MV-4-11 (cell line): ENCODE data around the gene ITK.

Experiments used
- DNase-seq: peaks from one replicate; lab custom pipeline; 2025; lab: John Stamatoyannopoulos, UW

The ITK gene

GRCh38 chr5:157180374-157181264 lies at the start of gene ITK:
TSS of gene ITK (plus strand) at chr5:157180840. CDS start at chr5:157180978, 138 bp downstream.
- no peak for DNase-seq

GRCh38 chr5:157130925-157131324 lies 49.7 kb upstream of the ITK start:
- DNase-seq, result peak; percentile 70

DNA sequence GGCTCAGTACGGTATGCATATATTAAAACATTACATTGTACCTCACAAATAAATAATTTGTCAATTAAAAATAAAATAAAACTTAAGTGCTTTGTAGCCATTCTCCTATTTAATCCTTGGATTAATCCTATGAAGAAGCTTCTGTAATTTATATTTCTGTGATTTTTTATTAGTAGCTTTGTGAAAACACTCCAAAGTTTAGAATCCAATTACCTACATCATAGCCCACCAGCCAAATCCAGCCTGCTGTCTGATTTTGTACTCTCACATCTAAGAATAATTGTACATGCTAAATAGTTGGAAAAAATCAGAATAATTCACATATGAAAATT lies 48.4 kb upstream of the ITK start:
- DNase-seq, result no peak

- DNase-seq, result no peak
Measured at GRCh38 chr5:157137691-157138090, 42.9 kb upstream of the ITK start.

DNA sequence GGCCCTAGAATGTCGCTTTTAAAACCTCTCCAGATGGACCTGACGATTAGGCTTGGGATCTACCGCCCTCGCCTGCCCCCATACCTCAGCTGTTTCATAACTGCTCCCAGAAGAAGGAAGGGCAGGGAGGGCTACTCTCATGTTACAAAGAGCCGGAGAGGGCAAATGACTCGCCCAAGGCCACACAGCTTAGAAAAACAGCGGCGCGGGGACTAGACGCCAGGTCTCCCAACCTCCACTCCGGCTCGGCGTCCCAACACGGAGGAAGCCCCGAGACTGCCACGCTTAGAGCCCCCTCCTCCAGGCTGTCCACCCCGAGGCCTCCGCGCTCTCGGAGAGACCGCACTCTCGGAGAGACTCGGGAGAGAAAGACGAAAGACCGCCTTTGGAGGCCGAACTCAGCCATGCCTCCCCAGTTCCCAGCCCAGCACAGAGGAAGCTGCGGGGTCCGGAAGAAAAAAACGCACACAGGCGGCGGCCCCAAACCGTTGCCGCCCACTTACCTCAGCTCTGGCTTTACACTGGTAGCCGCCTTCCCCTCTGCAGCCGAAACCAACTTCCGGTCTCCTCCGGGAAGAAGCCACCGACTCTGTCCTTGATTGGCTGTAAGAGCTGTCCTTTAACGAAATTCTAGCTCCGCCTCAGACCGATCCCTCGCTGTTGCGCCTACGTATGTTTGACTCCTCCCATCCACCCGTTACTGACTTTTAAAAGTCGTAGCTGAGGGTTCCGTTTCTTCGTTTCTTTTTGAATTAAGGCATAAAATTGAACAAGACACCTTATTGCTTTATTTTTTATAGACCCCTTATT lies 38.1 kb upstream of the ITK start, which contains the start of gene MED7:
MED7 (minus strand) TSS at position 549 of the 810 bp plus-strand sequence. CDS start 3,434 bp downstream, outside the sequence.
- DNase-seq, result peak; percentile 99

DNA sequence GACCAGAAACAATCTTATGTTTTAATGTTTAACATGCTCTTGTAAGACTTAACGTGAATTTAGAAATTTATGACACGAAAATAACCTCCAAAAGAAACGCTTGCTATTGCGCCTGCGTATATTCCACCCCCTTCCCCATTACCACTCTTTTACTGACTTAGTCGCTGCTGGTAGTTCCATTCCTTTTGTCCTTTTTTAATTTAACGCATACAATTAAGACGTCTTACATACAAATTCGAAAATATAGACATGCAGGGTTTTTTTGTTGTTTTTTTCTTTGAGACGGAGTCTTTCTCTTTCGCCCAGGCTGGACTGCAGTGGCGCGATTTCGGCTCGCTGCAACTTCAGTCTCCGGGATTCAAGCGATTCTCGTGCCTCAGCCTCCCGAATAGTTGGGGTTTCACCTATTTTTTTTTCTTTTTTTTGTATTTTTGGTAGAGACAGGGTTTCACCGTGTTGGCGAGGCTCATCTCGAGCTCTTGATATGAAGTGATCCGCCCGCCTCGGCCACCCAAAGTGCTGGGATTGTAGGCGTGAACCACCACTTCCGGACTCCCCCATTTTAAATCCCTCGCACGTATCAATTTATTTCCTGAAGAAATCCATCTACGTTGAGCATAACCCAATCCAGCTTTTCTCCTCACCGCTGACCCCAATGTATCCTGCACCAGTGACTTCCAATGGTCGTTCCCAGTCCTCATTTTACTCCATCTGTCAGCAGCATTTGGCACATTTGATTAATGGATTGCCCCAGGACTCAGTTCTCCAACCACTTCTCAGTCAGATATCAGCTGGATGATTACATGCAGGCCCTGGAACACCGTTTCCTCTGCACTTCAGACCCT lies 37.3 kb upstream of the ITK start:
- DNase-seq, result peak; percentile 53

- peak; percentile 53 for DNase-seq
Measured at GRCh38 chr5:157148734-157149615, 31.7 kb upstream of the ITK start.

- no peak for DNase-seq
Measured at GRCh38 chr5:157150995-157151394, 29.6 kb upstream of the ITK start.

DNA sequence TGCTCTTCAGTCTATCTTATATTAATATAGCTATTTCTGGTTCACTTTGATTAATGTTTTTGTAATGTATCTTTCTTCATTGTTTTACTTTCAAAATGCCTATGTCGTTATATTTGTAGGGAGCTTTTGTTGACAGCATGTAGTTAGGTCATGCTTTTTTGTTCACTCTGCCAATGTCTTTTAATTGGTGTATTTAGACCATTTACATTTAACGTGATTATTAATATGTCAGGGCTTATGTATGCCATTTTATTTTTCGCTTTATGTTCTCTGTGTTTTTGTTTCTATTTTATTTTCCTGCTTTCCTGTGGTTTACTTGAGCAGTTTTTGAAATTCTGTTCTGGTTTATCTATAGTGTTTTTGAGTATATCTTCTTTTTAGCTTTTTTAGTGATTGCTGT lies 25.3 kb upstream of the ITK start:
- DNase-seq, result no peak

DNA sequence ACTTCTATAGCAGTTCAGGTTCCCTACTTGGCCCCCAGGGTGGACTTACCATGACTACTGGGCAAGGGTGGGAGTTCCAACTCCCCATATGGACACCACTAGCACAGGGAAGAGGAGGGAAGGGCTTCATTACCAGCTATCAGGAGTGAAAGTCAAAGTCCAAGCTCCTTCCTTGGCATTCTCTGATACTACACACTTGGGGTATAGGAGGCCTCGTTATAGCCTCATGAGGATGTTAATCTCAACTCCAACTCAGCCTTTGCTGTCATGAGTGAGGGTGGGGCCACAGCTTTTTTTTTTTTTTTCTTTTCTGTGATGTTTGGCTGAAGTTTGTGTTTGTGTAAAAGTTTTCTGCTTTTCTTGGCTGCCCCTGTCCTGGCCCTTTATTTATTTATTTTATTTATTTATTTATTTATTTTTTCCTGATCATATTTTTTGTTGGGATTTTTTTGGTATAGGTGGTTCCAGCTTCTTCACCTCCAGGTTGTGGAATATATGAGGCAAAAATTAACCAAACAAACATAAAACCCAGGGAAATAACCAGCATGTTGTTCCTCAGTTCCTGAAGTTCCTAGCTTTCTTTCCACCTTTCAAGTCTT lies 23.2 kb upstream of the ITK start:
- DNase-seq, result no peak

DNA sequence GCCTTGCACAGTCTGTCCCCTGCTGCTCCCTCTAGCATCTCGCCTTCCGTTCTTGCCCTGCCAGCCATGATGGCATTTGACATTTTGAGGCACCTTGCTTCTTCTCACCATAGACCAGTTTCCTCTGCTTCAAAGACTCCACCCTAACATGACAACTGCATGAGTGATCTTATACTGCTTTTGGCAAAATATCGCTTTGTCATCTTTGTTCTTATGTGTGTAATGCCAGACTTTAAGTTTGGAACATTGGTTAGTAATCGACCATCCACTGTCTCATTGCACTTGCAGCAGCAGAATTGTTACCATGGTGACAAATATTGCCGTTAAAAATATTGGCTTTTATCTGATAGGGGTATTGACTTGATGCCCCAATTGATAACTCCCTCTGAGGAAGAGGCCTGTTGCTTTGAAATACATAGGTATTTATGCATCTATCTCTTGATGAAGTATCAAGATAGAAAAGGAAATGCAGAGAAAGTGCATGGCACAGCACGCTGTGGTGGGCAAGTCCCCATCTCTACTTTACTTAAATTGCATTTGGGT lies 21.4 kb upstream of the ITK start:
- no peak for DNase-seq

GRCh38 chr5:157160001-157160400 lies 20.6 kb upstream of the ITK start:
- no peak for DNase-seq

GRCh38 chr5:157161996-157162395 lies 18.6 kb upstream of the ITK start:
- DNase-seq, result no peak

DNA sequence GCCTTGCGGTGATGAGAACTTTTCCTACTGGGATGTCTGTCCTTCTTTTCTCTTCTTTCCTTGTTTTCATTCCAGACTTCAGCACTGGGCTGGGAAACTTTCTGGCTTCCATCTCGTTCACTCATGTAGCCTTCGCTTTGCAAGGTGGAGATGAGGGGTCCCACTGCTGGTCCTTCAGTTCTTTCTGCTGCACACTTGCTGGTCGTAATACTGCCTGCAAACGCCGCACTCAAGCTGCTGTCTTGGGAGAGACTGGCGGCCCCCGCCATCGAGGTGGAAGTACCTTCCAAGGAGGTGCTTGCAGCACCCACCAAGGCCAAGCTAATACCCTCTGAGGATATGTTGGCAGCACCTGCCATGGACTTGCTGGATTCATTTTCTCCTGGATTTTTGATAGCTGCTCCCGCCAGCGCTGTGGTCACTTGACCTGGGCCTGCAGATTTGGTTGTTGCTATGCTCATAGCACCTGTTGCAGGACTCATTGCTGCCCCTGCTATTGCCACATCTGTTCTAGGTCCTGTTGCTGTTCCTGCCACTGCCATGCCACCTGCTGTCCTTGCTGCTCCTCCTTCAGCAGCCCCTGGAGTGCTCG lies 17.6 kb upstream of the ITK start:
- DNase-seq, result no peak

- DNase-seq, result no peak
Measured at GRCh38 chr5:157164521-157164920, 16.1 kb upstream of the ITK start.

GRCh38 chr5:157165261-157165660 lies 15.4 kb upstream of the ITK start:
- no peak for DNase-seq

GRCh38 chr5:157165668-157166067 lies 15.0 kb upstream of the ITK start:
- no peak for DNase-seq

DNA sequence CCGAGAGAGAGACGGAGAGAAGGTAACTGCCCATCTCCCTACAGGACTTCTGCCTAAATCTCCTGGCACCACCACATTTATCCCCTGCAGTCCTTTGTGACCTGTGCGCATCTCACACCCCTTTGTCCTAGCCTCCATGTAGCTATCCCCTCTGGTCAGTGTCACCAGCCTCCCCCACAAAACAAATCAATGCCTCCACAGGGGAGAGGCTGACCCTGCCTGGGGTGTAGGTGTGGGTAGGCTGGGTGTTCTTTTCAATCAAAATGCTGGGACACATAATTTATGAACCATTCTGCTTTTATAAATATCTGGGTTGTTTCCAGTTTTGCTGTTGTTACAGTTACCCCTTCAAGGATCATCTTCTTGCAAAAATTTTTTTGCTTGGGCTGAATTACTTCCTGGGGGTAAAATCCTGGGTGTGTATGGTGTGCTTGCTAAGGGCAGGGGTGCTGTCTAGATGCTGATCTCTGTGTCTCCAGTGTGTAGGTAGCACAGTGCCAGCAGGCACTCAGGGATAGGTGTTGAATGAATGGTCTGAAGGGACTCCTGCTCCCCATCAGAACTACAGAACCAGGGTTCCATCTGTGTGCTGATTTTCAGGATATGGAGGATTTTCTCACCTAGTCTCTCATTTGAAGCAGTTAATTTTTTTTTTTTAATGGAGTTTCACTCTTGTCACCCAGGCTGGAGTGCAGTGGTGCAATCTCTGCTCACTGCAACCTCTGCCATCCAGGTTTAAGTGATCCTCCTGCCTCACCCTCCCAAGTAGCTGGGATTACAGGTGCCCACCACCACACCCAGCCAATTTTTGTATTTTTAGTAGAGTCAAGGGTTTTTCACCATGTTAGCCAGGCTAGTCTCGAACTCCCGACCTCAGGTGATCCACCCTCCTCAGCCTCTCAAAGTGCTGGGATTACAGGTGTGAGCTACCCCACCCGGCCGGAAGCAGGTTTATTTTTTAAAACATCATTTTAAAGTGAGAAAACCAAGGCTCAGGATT lies 14.1 kb upstream of the ITK start, which contains the start of gene GARIN3:
GARIN3 (minus strand) TSS at position 51 of the 1,000 bp plus-strand sequence. CDS start 96 bp downstream, outside the sequence.
- no peak for DNase-seq

DNA sequence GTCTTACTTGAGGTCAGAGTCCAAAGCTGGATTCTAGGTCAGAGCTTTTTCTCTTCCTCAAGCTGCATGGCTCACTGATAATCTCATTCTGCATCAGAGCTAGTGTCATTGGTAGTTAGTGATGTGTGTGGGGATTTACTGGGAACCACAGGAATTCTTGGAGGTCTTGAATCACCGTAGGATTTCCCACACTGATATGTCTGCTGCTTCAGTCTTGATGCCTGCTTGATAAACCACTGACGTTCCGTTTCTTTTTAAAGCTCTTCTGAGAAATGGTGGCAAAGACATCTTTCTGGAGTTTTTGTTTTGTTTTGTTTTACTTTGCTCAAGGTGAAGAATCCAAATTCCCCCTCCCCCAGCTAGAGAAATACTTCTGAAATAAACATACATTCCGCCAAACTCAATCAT lies 13.4 kb upstream of the ITK start:
- no peak for DNase-seq
